ENCODE results near the gene SMOC1. TPM values are rescaled to one million over a fixed set of nuclear protein-coding genes. Genes with fewer than 3 reads are reported as not detected.

The SMOC1 gene
- total and polyA plus RNA-seq, 2 of the 8 experiments (the other 6 are each of a cell fraction or from before 2014, with no cell fraction given): 1.6 to 2.4 TPM

DNA sequence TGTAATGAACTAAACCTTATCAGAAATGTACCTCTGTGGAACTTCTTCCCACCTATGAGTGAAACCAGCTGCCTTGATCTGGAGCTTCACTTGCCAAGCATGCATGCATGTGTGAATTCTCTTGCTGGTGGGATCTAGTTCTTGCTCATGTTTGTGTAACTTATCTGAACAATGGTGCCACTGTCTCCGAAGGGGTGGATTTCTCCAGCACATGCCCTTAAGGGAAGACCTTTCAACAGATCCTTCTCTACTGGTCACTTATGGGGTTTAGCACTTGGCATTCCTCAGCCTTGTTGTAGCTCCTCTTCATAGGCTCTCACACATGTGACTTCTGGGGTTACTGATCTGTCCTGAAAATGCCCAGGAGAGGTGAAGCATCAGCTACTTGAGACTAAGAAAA lies 25.0 kb downstream of the SMOC1 start:
- Histone ChIP-seq H2BK20ac (ENCODE audit: low read length) (no peak overlapping the region), H2BK120ac (replicated peaks; ENCODE audit: low read depth, low read length) (no peak overlapping the region), H3K18ac (ENCODE audit: extremely low read depth, low read length) (no peak overlapping the region), H3K56ac (replicated peaks; ENCODE audit: insufficient read length, low read depth, low read length) (no peak overlapping the region), H3K27me3 (replicated peaks in 1 of 4; ENCODE audit: control insufficient read depth in 3 of 4, extremely low read depth in 1 of 4, insufficient read depth in 3 of 4, low read length in 3 of 4) (no peaks in the 10 kb centered on the region), H4K91ac (replicated peaks; ENCODE audit: insufficient read length, low read length) (no peak overlapping the region), H3K79me1 (ENCODE audit: low read depth, low read length) (no peaks in the 10 kb centered on the region), H3K27ac (ENCODE audit: low read depth, low read length) (no peak overlapping the region), H3K79me2 (ENCODE audit: control insufficient read depth in 1 of 2, insufficient read depth in 2 of 2, low read length in 2 of 2) (no peaks in the 10 kb centered on the region), H3K9ac (replicated peaks in 1 of 4; ENCODE audit: extremely low read depth in 1 of 4, low read depth in 3 of 4, low read length in 3 of 4) (no peak overlapping the region), H3K4ac (replicated peaks; ENCODE audit: insufficient read length, low read depth, low read length) (no peak overlapping the region), H2AK5ac (ENCODE audit: low read depth, low read length) (no peak overlapping the region), H4K8ac (ENCODE audit: extremely low read depth, insufficient read depth, low read length) (no peak overlapping the region), H2BK5ac (ENCODE audit: low read depth, low read length) (no peak overlapping the region), H3K4me1 (replicated peaks in 1 of 4; ENCODE audit: control insufficient read depth in 3 of 4, insufficient read depth in 4 of 4, low read length in 3 of 4) (no peaks in the 10 kb centered on the region), H3K9me3 (ENCODE audit: insufficient read depth in 2 of 2, low read depth in 1 of 2, low read length in 1 of 2) (peaks cover 6 to 15% of the 10 kb centered on the region in 2 experiments; a peak in 2 of 4 replicates), H4K5ac (ENCODE audit: insufficient read length, low read depth, low read length) (no peak overlapping the region), H3K23ac (ENCODE audit: insufficient read length) (no peak overlapping the region), H3K14ac (ENCODE audit: insufficient read length) (no peak overlapping the region), H3K36me3 (ENCODE audit: control insufficient read depth in 2 of 4, insufficient read depth in 4 of 4, low read length in 3 of 4) (no peaks in the 10 kb centered on the region), H4K20me1 (replicated peaks in 1 of 2; ENCODE audit: control insufficient read depth in 1 of 2, insufficient read depth in 2 of 2, low read length in 2 of 2) (no peaks in the 10 kb centered on the region), H2BK15ac (ENCODE audit: low read length) (no peak overlapping the region), H3K23me2 (ENCODE audit: low read depth, low read length) (no peaks in the 10 kb centered on the region), H2BK12ac (ENCODE audit: low read depth, low read length) (no peak overlapping the region), H3K4me3 (ENCODE audit: extremely low read depth in 1 of 4, insufficient read depth in 2 of 4, low read depth in 3 of 4, low read length in 4 of 4) (no peak overlapping the region), H2AFZ (ENCODE audit: low read length) (no peak overlapping the region), H3K4me2 (ENCODE audit: insufficient read depth in 1 of 2, low read depth in 2 of 2, low read length in 2 of 2) (no peak overlapping the region)
- FAIRE-seq (no peak), DNase-seq (ENCODE audit: low read depth in 1 of 2, low spot score in 2 of 2) (peak in 1 of 2 experiments; percentile 1)
- 87% methylated on average over 1 of the region's 1 CpG; no CpG with 5 or more reads in 1 of the 2 experiments for WGBS, 2 experiments (ENCODE audit: extremely low coverage in 1 of 2, insufficient coverage in 1 of 2, insufficient read length in 1 of 2, insufficient replicate concordance in 2 of 2, low coverage in 1 of 2, low lambda C conversion rate in 2 of 2, missing lambda C conversion rate in 1 of 2)
- CTCF ChIA-PET (ENCODE audit: partially characterized antibody): interaction anchor here (0.8 to 1.1 kb wide), 3 partner anchors 27 to 109 kb away, joined by 3 read pairs; no protein-coding TSS in a partner anchor
- POLR2A ChIA-PET (ENCODE audit: partially characterized antibody): no interaction called here
- TF ChIP-seq BRCA1 (IDR thresholded peaks at IDR 0.05; ENCODE audit: low read depth, low read length) (no peak), SIX5 (IDR thresholded peaks at IDR 0.05; ENCODE audit: low read depth, low read length) (no peak), TAF7 (optimal IDR thresholded peaks at IDR 0.05; ENCODE audit: borderline replicate concordance, low read depth, low read length) (no peak), E2F6 (IDR thresholded peaks at IDR 0.05) (no peak), SUZ12 (IDR thresholded peaks at IDR 0.05; ENCODE audit: low read length) (no peak), RNF2 (IDR thresholded peaks at IDR 0.05; ENCODE audit: borderline replicate concordance, low read depth, low read length, missing control alignments, poor library complexity, severe bottlenecking) (no peak), SRF (IDR thresholded peaks at IDR 0.05; ENCODE audit: low read depth, low read length) (no peak), CTBP2 (IDR thresholded peaks at IDR 0.05; ENCODE audit: borderline replicate concordance, insufficient read depth, insufficient read length, low read length) (no peak), RAD21 (IDR thresholded peaks at IDR 0.05 in 1 of 2, conservative IDR thresholded peaks at IDR 0.05 in 1 of 2; ENCODE audit: low read depth in 2 of 2, low read length in 2 of 2) (no peak), RXRA (IDR thresholded peaks at IDR 0.05; ENCODE audit: insufficient read depth, low read depth, low read length) (no peak), SP4 (IDR thresholded peaks at IDR 0.05; ENCODE audit: low read length) (no peak), MAX (IDR thresholded peaks at IDR 0.05) (no peak), NRF1 (IDR thresholded peaks at IDR 0.05; ENCODE audit: low read depth, low read length) (no peak)

Data from H1 (cell line).